ENCODE results near the gene CACNA1D.

Gene CACNA1D

DNA sequence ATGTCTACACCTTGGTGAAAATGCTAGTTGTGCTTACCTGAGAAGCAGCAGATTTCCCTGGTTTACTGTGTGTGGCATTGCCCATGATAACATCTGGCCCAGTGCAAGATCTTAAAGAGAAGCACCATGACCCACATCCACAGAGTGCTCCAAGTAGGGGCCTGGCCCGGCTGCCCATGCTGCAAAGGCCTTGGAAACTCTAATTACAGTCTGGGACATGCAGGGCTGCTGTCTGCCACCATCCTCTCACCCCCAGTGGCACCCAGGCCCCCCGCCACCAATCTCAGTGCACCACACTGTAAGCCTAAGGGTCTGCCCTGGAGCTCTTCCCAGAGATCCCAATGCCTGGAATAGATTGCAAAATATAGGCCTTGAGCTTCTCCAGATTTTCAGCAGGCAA, 219.2 kb downstream of the CACNA1D start:
- no peak for DNase-seq (ENCODE audit: low read depth in 3 of 3)

DNA sequence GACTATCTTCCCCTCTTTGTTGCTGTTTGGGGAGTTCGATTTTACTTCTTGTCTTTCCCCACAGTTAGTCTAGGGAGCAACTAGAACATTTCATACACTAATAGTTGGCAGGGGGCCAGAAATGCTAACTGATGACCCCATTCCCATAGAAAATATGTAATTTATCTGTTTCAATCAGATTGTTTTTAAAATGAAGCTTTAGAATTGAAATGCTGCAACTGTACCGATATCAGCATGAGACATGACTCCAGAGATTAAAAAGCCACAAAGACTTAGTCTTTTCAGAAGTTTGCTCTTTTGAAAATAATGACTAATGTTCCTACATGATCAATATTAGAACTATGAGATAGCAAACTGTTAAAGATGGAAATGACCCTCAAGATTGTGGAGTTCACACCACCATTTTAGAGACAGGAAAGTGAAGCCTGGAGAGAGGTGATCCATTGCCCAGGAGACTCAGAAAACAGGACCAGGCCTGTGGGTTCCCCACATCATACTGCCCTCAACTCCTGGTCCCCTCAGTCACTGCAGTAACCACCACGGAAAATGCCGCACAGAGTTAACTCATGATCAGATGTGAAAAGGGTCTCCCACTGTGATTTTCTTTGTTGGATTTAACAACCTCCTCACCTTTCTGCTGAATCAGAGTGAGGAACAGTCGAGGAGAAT, 221.5 kb downstream of the CACNA1D start:
- DNase-seq (ENCODE audit: low read depth in 3 of 3), result no peak

GRCh38 chr3:53716998-53717397, 222.6 kb downstream of the CACNA1D start:
- DNase-seq (ENCODE audit: low read depth in 3 of 3), result no peak

GRCh38 chr3:53718462-53718861, 224.1 kb downstream of the CACNA1D start:
- DNase-seq (ENCODE audit: low read depth in 3 of 3), result no peak

DNA sequence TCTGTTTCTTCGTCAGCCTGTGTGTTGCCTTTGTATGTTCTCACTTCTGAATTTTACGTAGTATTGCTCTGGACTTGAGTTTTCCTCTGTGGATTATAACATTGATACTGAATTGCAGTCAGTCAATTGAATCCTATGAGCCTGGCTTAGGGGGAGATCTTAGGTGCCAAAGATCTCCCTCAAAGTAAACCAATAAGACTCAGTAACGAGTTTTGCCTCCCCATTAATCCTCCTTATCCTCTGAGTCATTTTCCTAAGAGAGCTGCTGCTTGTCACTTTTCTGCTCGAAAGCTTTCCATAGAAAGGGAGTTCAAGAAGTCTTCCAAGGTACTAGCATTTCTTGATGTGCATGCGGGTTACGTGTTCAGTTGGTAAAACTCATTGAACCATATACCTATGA, 225.4 kb downstream of the CACNA1D start:
- no peak for DNase-seq (ENCODE audit: low read depth in 3 of 3)

GRCh38 chr3:53721187-53722119, 227.0 kb downstream of the CACNA1D start:
- no peak for DNase-seq (ENCODE audit: low read depth in 3 of 3)

DNA sequence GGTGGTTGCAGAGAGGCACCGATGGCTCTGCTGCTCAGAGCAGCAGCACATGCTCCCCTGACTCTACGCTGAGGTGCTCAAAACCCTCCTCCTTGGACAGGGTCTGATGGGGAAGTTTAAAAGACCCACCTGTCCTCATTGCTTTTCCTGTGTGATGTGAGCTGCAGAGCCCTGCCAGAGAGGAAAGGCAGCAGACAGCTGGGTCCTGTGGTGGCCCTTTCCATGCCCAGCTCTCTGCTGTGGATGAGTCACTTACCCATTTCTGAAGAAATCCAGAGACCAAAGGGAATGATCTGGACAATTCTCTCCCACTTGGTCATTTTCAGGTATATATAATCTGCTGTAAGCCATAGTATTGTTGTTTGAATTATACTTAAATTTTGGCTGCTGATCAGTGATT, 230.2 kb downstream of the CACNA1D start:
- no peak for DNase-seq (ENCODE audit: low read depth in 3 of 3)

GRCh38 chr3:53725387-53725995, 231.1 kb downstream of the CACNA1D start:
- DNase-seq (ENCODE audit: low read depth in 3 of 3), result no peak

GRCh38 chr3:53726643-53727042, 232.2 kb downstream of the CACNA1D start:
- no peak for DNase-seq (ENCODE audit: low read depth in 3 of 3)

- DNase-seq (ENCODE audit: low read depth in 3 of 3), result no peak
Observed at GRCh38 chr3:53728606-53729005, 234.2 kb downstream of the CACNA1D start.

GRCh38 chr3:53729159-53729558, 234.7 kb downstream of the CACNA1D start:
- DNase-seq (ENCODE audit: low read depth in 3 of 3), result no peak

- no peak for DNase-seq (ENCODE audit: low read depth in 3 of 3)
Observed at GRCh38 chr3:53729618-53730017, 235.2 kb downstream of the CACNA1D start.

DNA sequence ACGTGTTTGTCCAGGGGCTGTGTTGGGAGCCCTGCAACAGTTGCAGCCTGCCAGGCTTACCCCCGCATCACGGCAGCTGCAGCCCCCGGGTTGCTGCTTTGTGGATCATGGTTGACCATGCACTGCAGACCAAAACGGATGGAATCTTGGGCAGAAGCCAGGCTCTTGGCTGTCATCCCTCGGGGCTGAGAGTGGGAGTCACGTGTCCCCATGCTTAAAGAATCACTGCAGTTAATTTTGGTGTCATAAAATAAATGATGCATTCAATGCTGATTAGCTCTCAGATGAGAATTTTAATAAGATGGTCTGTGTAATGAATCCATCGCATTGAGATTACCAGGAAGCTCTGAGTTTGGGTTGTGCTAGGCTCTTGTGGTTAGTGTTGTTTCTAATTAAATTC, 236.2 kb downstream of the CACNA1D start:
- no peak for DNase-seq (ENCODE audit: low read depth in 3 of 3)

GRCh38 chr3:53731934-53732624, 237.7 kb downstream of the CACNA1D start:
- no peak for DNase-seq (ENCODE audit: low read depth in 3 of 3)

DNA sequence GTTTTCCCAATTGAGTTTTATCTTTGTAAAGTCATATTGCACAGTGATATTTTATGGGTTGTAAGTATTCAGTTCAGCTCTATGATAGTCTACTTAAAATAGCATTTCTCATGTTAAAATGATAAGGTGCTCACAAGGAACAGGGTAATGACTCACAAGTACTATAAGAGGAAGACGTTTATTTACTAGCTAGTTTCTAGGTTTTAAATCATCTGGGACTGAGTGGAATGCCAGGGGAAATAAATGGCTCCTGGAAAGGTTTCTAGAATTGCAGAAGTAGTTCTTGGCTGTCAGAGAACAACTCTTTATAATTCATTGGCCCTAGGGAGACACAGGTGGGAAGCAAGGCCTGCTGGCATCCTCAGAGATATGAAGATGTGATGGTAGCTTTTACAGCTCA, 239.0 kb downstream of the CACNA1D start:
- no peak for DNase-seq (ENCODE audit: low read depth in 3 of 3)

DNA sequence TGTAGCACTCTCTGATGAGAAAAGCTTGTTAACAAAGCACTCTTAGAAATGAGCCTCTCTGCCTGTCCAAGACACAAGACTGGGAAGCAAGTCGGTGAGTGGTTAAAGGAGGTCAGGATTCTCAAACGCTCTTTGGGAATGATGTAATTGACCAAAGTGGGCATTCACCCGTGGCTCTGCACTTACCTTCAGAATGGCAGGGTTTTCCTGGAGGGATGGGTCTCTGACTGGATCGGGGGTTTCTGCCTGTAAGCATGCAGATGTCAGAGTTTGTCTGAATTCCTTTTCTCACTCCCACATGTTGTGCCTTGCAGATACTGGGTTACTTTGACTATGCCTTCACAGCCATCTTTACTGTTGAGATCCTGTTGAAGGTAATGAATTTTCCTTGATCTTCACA, 245.6 kb downstream of the CACNA1D start:
- no peak for DNase-seq (ENCODE audit: low read depth in 3 of 3)

DNA sequence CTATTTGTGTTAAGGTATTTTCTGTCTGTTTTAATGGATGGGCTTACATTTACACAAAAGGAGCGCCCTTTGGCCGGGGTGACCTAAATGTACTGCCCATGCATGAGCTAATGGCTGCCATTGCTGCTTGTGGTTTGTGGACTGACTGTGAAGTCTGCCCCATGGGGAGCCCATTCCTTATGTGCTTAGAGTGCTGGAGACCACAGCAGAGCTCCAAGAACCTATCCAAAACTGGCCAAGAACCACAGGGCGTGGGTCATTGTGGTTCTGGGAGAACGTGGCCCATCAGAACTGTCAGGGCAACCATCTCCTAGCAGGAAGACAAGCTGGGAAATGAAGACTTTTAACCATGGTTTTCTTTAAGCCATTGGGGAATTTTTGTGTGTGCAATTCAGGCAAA, 246.5 kb downstream of the CACNA1D start:
- no peak for DNase-seq (ENCODE audit: low read depth in 3 of 3)

- no peak for DNase-seq (ENCODE audit: low read depth in 3 of 3)
Observed at GRCh38 chr3:53744351-53744750, 249.9 kb downstream of the CACNA1D start.

DNA sequence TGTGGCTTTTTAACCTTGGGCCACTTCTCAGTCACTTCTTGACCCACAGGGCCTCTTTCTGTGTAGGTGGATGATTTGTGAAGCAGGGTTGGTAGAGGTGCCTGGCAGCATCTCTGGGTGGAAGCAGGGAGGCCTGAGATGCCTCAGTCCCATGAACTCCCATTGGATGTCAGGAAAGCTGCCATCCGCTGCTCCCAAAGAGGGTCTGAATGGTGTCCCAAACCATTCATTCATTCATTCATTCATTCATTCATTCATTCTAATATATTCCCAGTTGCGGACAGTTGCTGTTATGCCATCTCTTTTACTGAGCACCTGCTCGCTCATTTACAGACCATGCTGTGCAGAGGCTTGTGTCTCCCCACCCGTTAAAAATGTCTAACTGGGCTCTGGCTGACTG, 253.1 kb downstream of the CACNA1D start:
- DNase-seq (ENCODE audit: low read depth in 3 of 3), result no peak

GRCh38 chr3:53748512-53749271, 254.3 kb downstream of the CACNA1D start:
- no peak for DNase-seq (ENCODE audit: low read depth in 3 of 3)

GRCh38 chr3:53749448-53749847, 255.0 kb downstream of the CACNA1D start:
- no peak for DNase-seq (ENCODE audit: low read depth in 3 of 3)
